GM23338 (cell line): Measurements from ENCODE around the gene QRFP. TPM values are rescaled to one million over a fixed set of nuclear protein-coding genes. Genes with fewer than 3 reads are reported as not detected.

Experiments used
- ATAC-seq: fragments of 200-7000 bp; cut with Tn5 transposase; 3 replicates; pipeline ENCODE4 v1.9.1; 2020
- DNase-seq: peaks from one replicate; pipeline ENCODE4 v3.0.0-alpha.2; 2015; ENCODE audit warnings: low spot score
- H2AFZ ChIP-seq: fragments of 200-600 bp; sonication (generic); 2 replicates; pipeline ENCODE4 v1.8.0; 2016; ENCODE audit warnings: antibody characterized with exemption, mild to moderate bottlenecking, moderate library complexity
- H3F3A ChIP-seq: fragments of 200-600 bp; sonication (generic); replicated peaks from 2 replicates; pipeline ENCODE4 v1.8.0; 2017; ENCODE audit warnings: antibody characterized with exemption, mixed run types, low read depth
- H3K27ac ChIP-seq: fragments of 200-600 bp; sonication (generic); 2 replicates; pipeline ENCODE4 v1.6.1; 2016; ENCODE audit warnings: low read depth
- H3K27me3 ChIP-seq: fragments of 200-600 bp; sonication (generic); 2 replicates; pipeline ENCODE4 v1.8.0; 2016; ENCODE audit warnings: mild to moderate bottlenecking, mixed run types, moderate library complexity; ENCODE audit not compliant: insufficient read depth
- H3K36me3 ChIP-seq: fragments of 200-600 bp; sonication (generic); 2 replicates; pipeline ENCODE4 v1.8.0; 2016; ENCODE audit warnings: mild to moderate bottlenecking; ENCODE audit not compliant: insufficient read depth
- H3K4me1 ChIP-seq: fragments of 200-600 bp; sonication (generic); 2 replicates; pipeline ENCODE4 v1.8.0; 2016; ENCODE audit warnings: mild to moderate bottlenecking, moderate library complexity; ENCODE audit not compliant: insufficient read depth
- H3K4me2 ChIP-seq: fragments of 200-600 bp; sonication (generic); 2 replicates; pipeline ENCODE4 v1.7.1; 2017; ENCODE audit warnings: mixed run types
- H3K4me3 ChIP-seq: fragments of 200-600 bp; sonication (generic); 2 replicates; pipeline ENCODE4 v1.6.1; 2016; ENCODE audit warnings: mixed run types
- H3K79me2 ChIP-seq: fragments of 200-600 bp; sonication (generic); replicated peaks from 2 replicates; pipeline ENCODE4 v1.8.0; 2017; ENCODE audit warnings: mild to moderate bottlenecking; ENCODE audit not compliant: insufficient read depth
- H3K9me2 ChIP-seq: fragments of 200-600 bp; sonication (generic); 2 replicates; pipeline ENCODE4 v1.8.0; 2017; ENCODE audit not compliant: insufficient read depth
- H4K20me1 ChIP-seq: fragments of 200-600 bp; sonication (generic); replicated peaks from 2 replicates; pipeline ENCODE4 v1.8.0; 2017; ENCODE audit warnings: mild to moderate bottlenecking; ENCODE audit not compliant: insufficient read depth
- H3K27ac Mint-ChIP-seq: 2 replicates; pipeline ENCODE4 v1.8.0; 2020; ENCODE audit warnings: inconsistent platforms, mild to moderate bottlenecking, moderate library complexity, mixed read lengths
- H3K27me3 Mint-ChIP-seq: 3 replicates; pipeline ENCODE4 v1.8.0; 2022; ENCODE audit warnings: low read depth, mild to moderate bottlenecking, moderate library complexity, mixed read lengths, inconsistent platforms; ENCODE audit not compliant: insufficient read depth, poor library complexity
- H3K36me3 Mint-ChIP-seq: 3 replicates; pipeline ENCODE4 v1.8.0; 2021; ENCODE audit warnings: low read depth, mild to moderate bottlenecking, inconsistent platforms, moderate library complexity, mixed read lengths
- H3K4me1 Mint-ChIP-seq: 3 replicates; pipeline ENCODE4 v1.8.0; 2020; ENCODE audit warnings: mild to moderate bottlenecking, inconsistent platforms, mixed read lengths
- H3K4me3 Mint-ChIP-seq: 3 replicates; pipeline ENCODE4 v1.8.0; 2021; ENCODE audit warnings: moderate library complexity, mild to moderate bottlenecking, inconsistent platforms, mixed read lengths
- H3K9me3 Mint-ChIP-seq: 3 replicates; pipeline ENCODE4 v1.8.0; 2020; ENCODE audit warnings: moderate library complexity, mild to moderate bottlenecking, inconsistent platforms, mixed read lengths
- ETS1 ChIP-seq: IDR thresholded peaks from 2 replicates; pipeline ENCODE4 v1.6.1; 2016; ENCODE audit warnings: antibody characterized with exemption
- NANOG ChIP-seq: IDR thresholded peaks from 2 replicates; pipeline ENCODE4 v1.6.1; 2016; ENCODE audit warnings: antibody characterized with exemption, borderline replicate concordance
- POLR2AphosphoS5 ChIP-seq: IDR thresholded peaks from 2 replicates; pipeline ENCODE4 v1.6.1; 2016; ENCODE audit warnings: antibody characterized with exemption, low read depth
- REST ChIP-seq: IDR thresholded peaks from one replicate; pipeline ENCODE4 v1.6.1; 2018; ENCODE audit warnings: antibody characterized with exemption; ENCODE audit not compliant: unreplicated experiment
- STAT1 ChIP-seq: IDR thresholded peaks from one replicate; pipeline ENCODE4 v1.6.1; 2016; ENCODE audit warnings: antibody characterized with exemption; ENCODE audit not compliant: unreplicated experiment
- ZNF114 ChIP-seq: fragments of 250-450 bp; sonication (Bioruptor Pico); IDR thresholded peaks from 2 replicates; pipeline ENCODE4 v1.5.0; 2020; ENCODE audit warnings: mild to moderate bottlenecking, moderate library complexity
- polyA plus RNA-seq: library from polyadenylated mRNA; unstranded; fragments of >200 nt; fragmentation: Nextera tagmentation; extraction: Ambion mirVana; gene quantifications from 2 replicates; pipeline ENCODE4 v1.2.1, GENCODE V29; 2016
- total RNA-seq: library from RNA; depleted of rRNA; stranded (reverse); fragments of >200 nt; shearing (Covaris generic); gene quantifications from 2 replicates; pipeline ENCODE4 v1.2.3, GENCODE V29; 2014

QRFP gene
- total and polyA plus RNA-seq, 2 experiments from 2014 or later: not detected

GRCh38 chr9:130868230-130868629 is 28.4 kb downstream of the QRFP start (continued):
- TF ChIP-seq ETS1: no peak
- TF ChIP-seq NANOG: no peak
- TF ChIP-seq POLR2AphosphoS5: no peak
- no peak for TF ChIP-seq REST

GRCh38 chr9:130867556-130867955 is 29.1 kb downstream of the QRFP start:
- Histone ChIP-seq H3K27ac (no peak overlapping the region), H3K36me3 (peaks cover 10% of the 10 kb centered on the region), H3K4me2 (no peak overlapping the region), H3K4me3 (no peak overlapping the region), H3K9me2 (no peaks in the 10 kb centered on the region), H4K20me1 (peaks cover 12% of the 10 kb centered on the region), H3K4me1 (no peaks in the 10 kb centered on the region), H3K79me2 (peaks cover 64% of the 10 kb centered on the region), H3F3A (0 out of 2 replicates have a peak, but pooled peaks cover 11% of the 10 kb centered on the region), H3K27me3 (no peaks in the 10 kb centered on the region), H2AFZ (no peak overlapping the region)
- Mint-ChIP-seq H3K4me3 (no peak overlapping the region), H3K27ac (no peak overlapping the region), H3K4me1 (no peaks in the 10 kb centered on the region; the same call in 1 of the 3 replicates), H3K36me3 (peaks cover 42% of the 10 kb centered on the region), H3K9me3 (no peaks in the 10 kb centered on the region), H3K27me3 (no peaks in the 10 kb centered on the region)
- ATAC-seq (no peak), DNase-seq (no peak)
- no peak for TF ChIP-seq ZNF114
- no peak for TF ChIP-seq ETS1
- no peak for TF ChIP-seq REST
- no peak for TF ChIP-seq STAT1
- no peak for TF ChIP-seq NANOG
